H1 (cell line): Measurements from ENCODE around the gene IL17RD. TPM values are rescaled to one million over a fixed set of nuclear protein-coding genes. Genes with fewer than 3 reads are reported as not detected.

Experiments
- CTCF ChIA-PET: fragments of 300-600 bp; sonication (Branson Sonifier 250); formaldehyde crosslinking; loops from one replicate; lab custom pipeline; 2021; ENCODE audit not compliant: partially characterized antibody; lab: Charles Lee
- POLR2A ChIA-PET: fragments of 300-600 bp; sonication (Branson Sonifier 250); formaldehyde crosslinking; loops from one replicate; lab custom pipeline; 2021; ENCODE audit warnings: inconsistent platforms; ENCODE audit not compliant: partially characterized antibody; lab: Charles Lee
- DNase-seq, 2 experiments: peaks; one replicate each; pipeline versions ENCODE4 v3.0.0 to v3.0.0-alpha.2; 2010 to 2022; ENCODE audit warnings: low spot score in 2 of 2, low read depth in 1 of 2, mixed read lengths in 1 of 2
- FAIRE-seq: peaks from 2 replicates; lab custom pipeline; 2011; peaks lifted over from hg19 to GRCh38; lab: Jason Lieb, UNC
- H2AFZ ChIP-seq: 2 replicates; pipeline ENCODE4 v1.8.1; 2012; ENCODE audit warnings: low read length, inconsistent platforms
- H2AK5ac ChIP-seq: 2 replicates; pipeline ENCODE4 v1.6.1; 2013; ENCODE audit warnings: low read depth, low read length
- H2BK120ac ChIP-seq: replicated peaks from 2 replicates; pipeline ENCODE3; 2013; ENCODE audit warnings: low read depth, low read length, inconsistent platforms
- H2BK12ac ChIP-seq: 2 replicates; pipeline ENCODE4 v1.6.1; 2013; ENCODE audit warnings: low read depth, low read length
- H2BK15ac ChIP-seq: 2 replicates; pipeline ENCODE4 v1.6.1; 2013; ENCODE audit warnings: low read length
- H2BK20ac ChIP-seq: 2 replicates; pipeline ENCODE4 v1.6.1; 2013; ENCODE audit warnings: low read length
- H2BK5ac ChIP-seq: 2 replicates; pipeline ENCODE4 v1.6.1; 2013; ENCODE audit warnings: low read depth, low read length
- H3K14ac ChIP-seq: 2 replicates; pipeline ENCODE4 v1.6.1; 2013; ENCODE audit warnings: inconsistent platforms; ENCODE audit not compliant: insufficient read length
- H3K18ac ChIP-seq: 2 replicates; pipeline ENCODE4 v1.6.1; 2013; ENCODE audit warnings: low read length; ENCODE audit errors: extremely low read depth
- H3K23ac ChIP-seq: 2 replicates; pipeline ENCODE4 v1.6.1; 2013; ENCODE audit warnings: inconsistent platforms; ENCODE audit not compliant: insufficient read length
- H3K23me2 ChIP-seq: 2 replicates; pipeline ENCODE4 v1.6.1; 2013; ENCODE audit warnings: low read depth, low read length
- H3K27ac ChIP-seq: 2 replicates; pipeline ENCODE4 v1.6.1; 2011; ENCODE audit warnings: low read depth, low read length, inconsistent platforms
- H3K27me3 ChIP-seq, 4 experiments: replicated peaks in 1 of 4; 1 replicate in 1 of 4; 2 replicates in 3 of 4; pipeline versions ENCODE4 v1.6.1 to v1.8.1; 2011 to 2013; ENCODE audit warnings: low read length in 3 of 4, mild to moderate bottlenecking in 3 of 4, inconsistent platforms in 2 of 4, mixed read lengths in 2 of 4, moderate library complexity in 1 of 4; ENCODE audit not compliant: control insufficient read depth in 3 of 4, insufficient read depth in 3 of 4; ENCODE audit errors: extremely low read depth in 1 of 4
- H3K36me3 ChIP-seq, 4 experiments: 2 replicates each; pipeline versions ENCODE4 v1.6.1 to v1.8.1; 2011 to 2013; ENCODE audit warnings: mild to moderate bottlenecking in 4 of 4, low read length in 3 of 4, moderate library complexity in 2 of 4, control low read depth in 1 of 4, inconsistent platforms in 1 of 4; ENCODE audit not compliant: insufficient read depth in 4 of 4, control insufficient read depth in 2 of 4
- H3K4ac ChIP-seq: replicated peaks from 2 replicates; pipeline ENCODE3; 2013; ENCODE audit warnings: low read length, low read depth, mixed read lengths, inconsistent platforms; ENCODE audit not compliant: insufficient read length
- H3K4me1 ChIP-seq, 4 experiments: replicated peaks in 1 of 4; 1 replicate in 1 of 4; 2 replicates in 3 of 4; pipeline versions ENCODE4 v1.6.1 to v1.8.1; 2011 to 2013; ENCODE audit warnings: low read length in 3 of 4, inconsistent platforms in 2 of 4, mixed read lengths in 1 of 4; ENCODE audit not compliant: insufficient read depth in 4 of 4, control insufficient read depth in 3 of 4
- H3K4me2 ChIP-seq, 2 experiments: 2 replicates each; pipeline versions ENCODE4 v1.6.1 to v1.8.1; 2011 to 2013; ENCODE audit warnings: low read depth in 2 of 2, low read length in 2 of 2, control low read depth in 1 of 2, inconsistent platforms in 1 of 2, mild to moderate bottlenecking in 1 of 2; ENCODE audit not compliant: insufficient read depth in 1 of 2
- H3K4me3 ChIP-seq, 4 experiments: fragments of 200-600, 300-600 bp in 1 of 4; sonication (generic), shearing (Covaris generic), sonication (Bioruptor Twin) in 1 of 4; 2 replicates each; pipeline versions ENCODE4 v1.5.1 to v1.8.1; 2011 to 2016; ENCODE audit warnings: low read length in 4 of 4, low read depth in 3 of 4, control low read depth in 2 of 4, inconsistent platforms in 2 of 4, mild to moderate bottlenecking in 2 of 4, mixed read lengths in 1 of 4, moderate library complexity in 1 of 4; ENCODE audit not compliant: insufficient read depth in 2 of 4; ENCODE audit errors: extremely low read depth in 1 of 4
- H3K56ac ChIP-seq: replicated peaks from 2 replicates; pipeline ENCODE3; 2013; ENCODE audit warnings: low read depth, mild to moderate bottlenecking, mixed read lengths, low read length, inconsistent platforms; ENCODE audit not compliant: insufficient read length
- H3K79me1 ChIP-seq: 2 replicates; pipeline ENCODE4 v1.6.1; 2013; ENCODE audit warnings: low read depth, low read length, control low read depth
- H3K79me2 ChIP-seq, 2 experiments: 2 replicates each; pipeline versions ENCODE4 v1.6.1 to v1.8.1; 2012 to 2013; ENCODE audit warnings: low read length in 2 of 2, mild to moderate bottlenecking in 2 of 2, inconsistent platforms in 1 of 2; ENCODE audit not compliant: insufficient read depth in 2 of 2, control insufficient read depth in 1 of 2
- H3K9ac ChIP-seq, 4 experiments: replicated peaks in 1 of 4; 1 replicate in 1 of 4; 2 replicates in 3 of 4; pipeline versions ENCODE4 v1.6.1 to v1.8.1; 2011 to 2013; ENCODE audit warnings: low read depth in 3 of 4, low read length in 3 of 4, control low read depth in 2 of 4, mild to moderate bottlenecking in 2 of 4, moderate library complexity in 2 of 4, inconsistent platforms in 1 of 4; ENCODE audit errors: extremely low read depth in 1 of 4
- H3K9me3 ChIP-seq, 2 experiments: 2 replicates each; pipeline versions ENCODE4 v1.6.1 to v1.8.1; 2012 to 2013; ENCODE audit warnings: mild to moderate bottlenecking in 2 of 2, moderate library complexity in 2 of 2, control low read depth in 1 of 2, inconsistent platforms in 1 of 2, low read depth in 1 of 2, low read length in 1 of 2, mixed read lengths in 1 of 2; ENCODE audit not compliant: insufficient read depth in 2 of 2
- H4K20me1 ChIP-seq, 2 experiments: replicated peaks in 1 of 2; 2 replicates each; pipeline versions ENCODE3 to v1.8.1; 2011 to 2013; ENCODE audit warnings: inconsistent platforms in 2 of 2, low read length in 2 of 2, mild to moderate bottlenecking in 1 of 2; ENCODE audit not compliant: insufficient read depth in 2 of 2, control insufficient read depth in 1 of 2
- H4K5ac ChIP-seq: 2 replicates; pipeline ENCODE4 v1.6.1; 2013; ENCODE audit warnings: low read length, low read depth, mixed read lengths, inconsistent platforms; ENCODE audit not compliant: insufficient read length
- H4K8ac ChIP-seq: 2 replicates; pipeline ENCODE4 v1.8.0; 2013; ENCODE audit warnings: mild to moderate bottlenecking, moderate library complexity, low read length, inconsistent platforms; ENCODE audit not compliant: insufficient read depth; ENCODE audit errors: extremely low read depth
- H4K91ac ChIP-seq: replicated peaks from 2 replicates; pipeline ENCODE3; 2013; ENCODE audit warnings: low read length, mixed read lengths, inconsistent platforms; ENCODE audit not compliant: insufficient read length
- CBX5 ChIP-seq: fragments of 300-800, 300-1000 bp; sonication (generic); IDR thresholded peaks from 2 replicates; pipeline ENCODE4 v1.7.1; 2016; ENCODE audit warnings: antibody characterized with exemption, low read length, low read depth
- EGR1 ChIP-seq: IDR thresholded peaks from 2 replicates; pipeline ENCODE4 v1.6.1; 2011; ENCODE audit warnings: low read depth, low read length, borderline replicate concordance
- YY1 ChIP-seq: IDR thresholded peaks from 2 replicates; pipeline ENCODE4 v1.6.1; 2011; ENCODE audit warnings: low read depth, mild to moderate bottlenecking, low read length
- WGBS, 2 experiments: shearing (Covaris generic) in 1 of 2; methylation state at CpG; one replicate each; pipeline versions ENCODE4 v1.1.6 to v1.1.7; 2013 to 2015; ENCODE audit warnings: low lambda C conversion rate in 2 of 2, mixed read lengths in 2 of 2, inconsistent platforms in 1 of 2, low coverage in 1 of 2, missing lambda C conversion rate in 1 of 2; ENCODE audit not compliant: insufficient replicate concordance in 2 of 2, insufficient coverage in 1 of 2, insufficient read length in 1 of 2; ENCODE audit errors: extremely low coverage in 1 of 2, missing lambda C conversion rate in 1 of 2; 5-methylcytosine and 5-hydroxymethylcytosine counted together
- polyA plus RNA-seq, 7 experiments: library from polyadenylated mRNA; depleted of rRNA in 3 of 7; stranded (reverse) in 5 of 7; unstranded in 2 of 7; fragments of >200 nt in 5 of 7; fragments of 200-250 nt in 2 of 7; gene quantifications; 1 replicate in 5 of 7; 2 replicates in 1 of 7; 4 replicates in 1 of 7; pipeline versions ENCODE4 v1.2.1 to v1.2.3, GENCODE V29; 2011 to 2013; ENCODE audit warnings: missing spikeins in 2 of 7, mixed read lengths in 2 of 7
- total RNA-seq: library from RNA; stranded (reverse); fragmentation: NEBNext Ultra II Directional; extraction: Animal tissue kit (Norgen Biotek cat#: 25700); gene quantifications from 2 replicates; pipeline ENCODE4 v1.2.1, GENCODE V29; 2021

IL17RD gene
- total and polyA plus RNA-seq, 2 of the 8 experiments (the other 6 are each of a cell fraction or from before 2014, with no cell fraction given): 10.9 to 48.9 TPM

- POLR2A ChIA-PET: no interaction called here
- no peak for FAIRE-seq
- Histone ChIP-seq H3K4me1 (peaks cover 0 to 10% (median 6%) of the 10 kb centered on the region in 4 experiments; a peak in 5 of 7 replicates), H3K4me2 (no peak overlapping the region), H4K20me1 (peaks cover 5 to 23% of the 10 kb centered on the region in 2 experiments), H3K27ac (no peak overlapping the region), H2AFZ (no peak overlapping the region), H2BK20ac (no peak overlapping the region), H3K36me3 (no peaks in the 10 kb centered on the region), H2BK5ac (no peak overlapping the region), H3K23me2 (no peaks in the 10 kb centered on the region), H3K4ac (no peak overlapping the region), H2BK12ac (no peak overlapping the region), H3K23ac (no peak overlapping the region), H3K9me3 (no peaks in the 10 kb centered on the region), H4K91ac (no peak overlapping the region), H3K14ac (no peak overlapping the region), H3K9ac (no peak overlapping the region), H3K18ac (no peak overlapping the region), H3K4me3 (no peak overlapping the region), H3K79me1 (peaks cover 2% of the 10 kb centered on the region; the same call in 1 of the 2 replicates), H3K56ac (no peak overlapping the region), H2BK120ac (no peak overlapping the region), H2AK5ac (no peak overlapping the region), H2BK15ac (no peak overlapping the region), H3K27me3 (peaks cover 0 to 15% (median 11%) of the 10 kb centered on the region in 4 experiments; a peak in 5 of 7 replicates), H4K8ac (no peak overlapping the region), H4K5ac (no peak overlapping the region), H3K79me2 (peaks cover 0 to 15% of the 10 kb centered on the region in 2 experiments; a peak in 2 of 4 replicates)
- WGBS, 2 experiments: 78% methylated on average over 3 of the region's 3 CpGs; no CpG with 5 or more reads in 1 of the 2 experiments
- DNase-seq: no peak
- CTCF ChIA-PET: interaction anchor here (1.1 to 2.3 kb wide), 4 partner anchors 8 to 41 kb away, joined by 3 to 7 read pairs (median 5); no protein-coding TSS in a partner anchor
- TF ChIP-seq YY1 (no peak), EGR1 (no peak), CBX5 (no peak)
Observed at GRCh38 chr3:57120040-57120439, 45.1 kb downstream of the IL17RD start.
